Naive thymus-derived CD4-positive, alpha-beta T cell (primary cell): ENCODE results near the gene GPHA2. TPM values are rescaled to one million over a fixed set of nuclear protein-coding genes. Genes with fewer than 3 reads are reported as not detected.
A peak's percentile ranks its signal among the peaks of the same experiment; 100 is the strongest.

Source experiments
- ATAC-seq: fragments of 150-1000 bp; cut with Tn5 transposase; 2 replicates; pipeline ENCODE4 v1.10.0; 2021; ENCODE audit warnings: mild to moderate bottlenecking, moderate library complexity
- CTCF ChIA-PET: fragments of 350-600 bp; sonication (Branson Sonifier 250); formaldehyde crosslinking; loops from one replicate; lab custom pipeline; 2021; ENCODE audit warnings: antibody characterized with exemption; lab: Charles Lee
- POLR2A ChIA-PET: fragments of 350-600 bp; sonication (Branson Sonifier 250); formaldehyde crosslinking; loops from one replicate; lab custom pipeline; 2021; ENCODE audit warnings: antibody characterized with exemption, inconsistent platforms; lab: Charles Lee
- DNase-seq, 9 donors: peaks; one replicate each; pipeline versions ENCODE4 v3.0.0 to v3.0.0-alpha.2; 2020 to 2022; ENCODE audit warnings: mixed read lengths in 1 of 9
- H3K27ac ChIP-seq: one replicate; pipeline ENCODE4 v1.7.0; 2013; ENCODE audit warnings: mild to moderate bottlenecking, low read depth, low read length, moderate library complexity
- H3K27me3 ChIP-seq, 2 donors: one replicate each; pipeline ENCODE4 v1.7.0; 2013; ENCODE audit warnings: low read length in 2 of 2, mild to moderate bottlenecking in 2 of 2, moderate library complexity in 2 of 2; ENCODE audit not compliant: control insufficient read depth in 2 of 2, insufficient read depth in 2 of 2
- H3K36me3 ChIP-seq, 3 experiments: 1 replicate in 2 of 3; 2 replicates in 1 of 3; pipeline ENCODE4 v1.7.0; 2013; ENCODE audit warnings: low read length in 3 of 3, mild to moderate bottlenecking in 3 of 3, moderate library complexity in 1 of 3; ENCODE audit not compliant: insufficient read depth in 3 of 3, control insufficient read depth in 2 of 3
- H3K4me1 ChIP-seq, 2 donors: one replicate each; pipeline ENCODE4 v1.7.0; 2013; ENCODE audit warnings: low read length in 2 of 2, mild to moderate bottlenecking in 2 of 2, moderate library complexity in 1 of 2; ENCODE audit not compliant: control insufficient read depth in 2 of 2, insufficient read depth in 2 of 2
- H3K4me3 ChIP-seq: 2 replicates; pipeline ENCODE4 v1.7.0; 2013; ENCODE audit warnings: mild to moderate bottlenecking, low read length
- H3K9me3 ChIP-seq, 3 experiments: 1 replicate in 2 of 3; 2 replicates in 1 of 3; pipeline ENCODE4 v1.7.0; 2013; ENCODE audit warnings: low read length in 3 of 3; ENCODE audit not compliant: control insufficient read depth in 2 of 3
- H3K27ac Mint-ChIP-seq, 9 donors: one replicate each; pipeline ENCODE4 v1.8.0; 2020 to 2022; ENCODE audit warnings: mixed read lengths in 9 of 9, mild to moderate bottlenecking in 8 of 9, moderate library complexity in 5 of 9, inconsistent platforms in 2 of 9
- H3K27me3 Mint-ChIP-seq, 5 donors: one replicate each; pipeline ENCODE4 v1.8.0; 2021 to 2022; ENCODE audit warnings: mixed read lengths in 5 of 5, mild to moderate bottlenecking in 1 of 5
- H3K36me3 Mint-ChIP-seq, 5 donors: one replicate each; pipeline ENCODE4 v1.8.0; 2020 to 2022; ENCODE audit warnings: mixed read lengths in 5 of 5, mild to moderate bottlenecking in 3 of 5, inconsistent platforms in 1 of 5
- H3K4me1 Mint-ChIP-seq, 7 donors: one replicate each; pipeline ENCODE4 v1.8.0; 2020 to 2022; ENCODE audit warnings: mixed read lengths in 7 of 7, mild to moderate bottlenecking in 3 of 7, inconsistent platforms in 1 of 7
- H3K4me3 Mint-ChIP-seq, 10 donors: one replicate each; pipeline ENCODE4 v1.8.0; 2020 to 2022; ENCODE audit warnings: mild to moderate bottlenecking in 10 of 10, mixed read lengths in 10 of 10, moderate library complexity in 6 of 10, inconsistent platforms in 2 of 10
- H3K9me3 Mint-ChIP-seq, 11 donors: one replicate each; pipeline ENCODE4 v1.8.0; 2020 to 2022; ENCODE audit warnings: mixed read lengths in 11 of 11, mild to moderate bottlenecking in 4 of 11, inconsistent platforms in 1 of 11, moderate library complexity in 1 of 11
- intact Hi-C, 2 donors: fragments of 100-400 bp; cut with micrococcal nuclease; formaldehyde crosslinking; loops; one replicate each; pipeline ENCODE4 v1.15.1; 2023
- polyA plus RNA-seq, 2 donors: library from polyadenylated mRNA; unstranded; fragments of 300-500 nt; fragmentation: Illumina TruSeq; gene quantifications; one replicate each; pipeline ENCODE4 v1.2.3, GENCODE V29; 2021
- total RNA-seq, 6 experiments: library from RNA in 5 of 6; stranded (reverse) in 5 of 6; gene quantifications; 1 replicate in 5 of 6; 2 replicates in 1 of 6; pipeline ENCODE4 v1.2.3 and lab custom pipeline; 2021 to 2026

Gene GPHA2
- total and polyA plus RNA-seq, 7 experiments from 2014 or later, result 0.48 TPM; not detected in 6

DNA sequence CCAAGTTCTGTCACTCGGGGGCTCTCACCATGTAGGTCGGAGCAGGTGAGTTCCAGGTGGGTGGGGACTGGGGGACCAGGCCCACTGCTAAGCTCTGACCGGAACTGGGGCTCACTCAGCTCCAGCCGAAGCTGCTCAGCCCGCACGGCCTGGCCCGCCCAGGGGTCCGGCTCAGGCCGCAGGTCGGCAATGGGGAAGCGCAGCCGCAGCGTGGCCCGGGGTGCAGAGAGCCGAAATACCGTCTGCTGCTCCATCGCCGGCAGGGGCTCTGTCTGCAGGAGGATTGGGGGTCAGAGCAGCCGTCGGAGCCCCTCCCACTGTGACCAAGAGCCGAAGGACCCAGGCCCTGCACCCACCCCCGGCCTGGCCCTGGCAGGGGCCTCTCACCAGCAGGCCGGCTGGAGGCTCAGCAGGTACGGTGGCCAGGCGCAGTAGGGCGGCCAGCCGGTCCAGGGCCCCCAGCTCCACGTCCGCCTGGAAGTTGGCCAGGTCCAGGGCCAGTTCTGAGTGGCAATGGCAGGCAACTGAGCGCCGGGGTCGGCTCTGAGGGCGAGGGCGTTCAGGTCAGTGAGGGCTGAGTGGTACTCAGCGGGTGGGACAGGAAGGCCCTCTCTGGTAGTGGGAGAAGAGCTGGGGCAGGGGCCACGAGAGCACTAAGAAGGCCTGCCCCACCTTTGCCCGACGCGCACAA lies 25.9 kb downstream of the GPHA2 start:
- Histone ChIP-seq H3K27ac (no peak overlapping the region), H3K9me3 (no peaks in the 10 kb centered on the region), H3K4me1 (no peaks in the 10 kb centered on the region), H3K4me3 (no peak overlapping the region), H3K27me3 (no peaks in the 10 kb centered on the region), H3K36me3 (peaks cover 0 to 96% (median 21%) of the 10 kb centered on the region in 3 experiments)
- no peaks in the 10 kb centered on the region for H3K27me3 Mint-ChIP-seq
- intact Hi-C loops, result no loop called here
- H3K4me1 Mint-ChIP-seq, result peaks cover 0 to 5% (median 3%) of the 10 kb centered on the region in 7 donors
- ChIA-PET CTCF (interaction anchor here (0.6 kb wide), 1 partner anchor 42 kb away, joined by 4 read pairs; no protein-coding TSS in a partner anchor), POLR2A (no interaction called here)
- no peak overlapping the region for H3K27ac Mint-ChIP-seq
- H3K4me3 Mint-ChIP-seq, result no peak overlapping the region
- H3K36me3 Mint-ChIP-seq, result peaks cover 0 to 24% (median 9%) of the 10 kb centered on the region in 5 donors
- no peaks in the 10 kb centered on the region for H3K9me3 Mint-ChIP-seq
- DNase-seq (no peak), ATAC-seq (no peak)

DNA sequence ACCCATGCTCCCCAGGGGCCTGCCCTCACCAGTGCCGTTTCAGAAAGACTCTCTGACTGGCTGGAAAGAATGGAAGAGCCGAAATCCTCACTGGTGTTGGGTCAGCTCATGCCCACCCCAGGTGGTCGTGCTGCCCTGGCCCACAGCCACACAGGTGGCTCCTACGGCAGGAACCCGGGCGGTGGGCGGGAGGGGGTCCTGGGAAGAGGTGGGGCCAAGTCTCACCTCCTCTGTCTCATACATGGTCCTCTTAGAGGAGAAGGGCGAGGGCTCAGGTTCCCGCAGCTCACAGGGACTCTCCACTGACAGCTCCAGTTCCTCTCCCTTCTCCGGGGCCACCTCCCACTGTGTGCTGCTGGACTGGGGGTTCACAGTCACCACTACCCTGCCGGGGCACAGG lies 26.9 kb downstream of the GPHA2 start:
- no peak overlapping the region for H3K27ac ChIP-seq
- ChIA-PET CTCF (no interaction called here), POLR2A (no interaction called here)
- Mint-ChIP-seq H3K4me3 (no peak overlapping the region), H3K36me3 (peaks cover 0 to 24% (median 9%) of the 10 kb centered on the region in 5 donors), H3K9me3 (no peaks in the 10 kb centered on the region), H3K27ac (no peak overlapping the region), H3K27me3 (no peaks in the 10 kb centered on the region), H3K4me1 (no peaks in the 10 kb centered on the region)
- DNase-seq, result no peak
- intact Hi-C loops, result no loop called here
- no peak for ATAC-seq
- no peaks in the 10 kb centered on the region for H3K27me3 ChIP-seq
- no peaks in the 10 kb centered on the region for H3K9me3 ChIP-seq
- no peaks in the 10 kb centered on the region for H3K4me1 ChIP-seq
- peaks cover 0 to 89% (median 21%) of the 10 kb centered on the region in 3 experiments for H3K36me3 ChIP-seq
- H3K4me3 ChIP-seq, result no peak overlapping the region

GRCh38 chr11:64906314-64906635 lies 29.4 kb downstream of the GPHA2 start:
- H3K9me3 ChIP-seq, result no peaks in the 10 kb centered on the region
- H3K27ac ChIP-seq, result no peak overlapping the region
- H3K4me3 ChIP-seq, result no peak overlapping the region
- H3K36me3 Mint-ChIP-seq, result peaks cover 0 to 26% (median 4%) of the 10 kb centered on the region in 5 donors
- H3K27me3 ChIP-seq, result no peaks in the 10 kb centered on the region
- no peak for ATAC-seq
- no peak overlapping the region for H3K27ac Mint-ChIP-seq
- H3K4me1 Mint-ChIP-seq, result peaks cover 0 to 7% (median 5%) of the 10 kb centered on the region in 7 donors
- H3K9me3 Mint-ChIP-seq, result no peaks in the 10 kb centered on the region
- CTCF ChIA-PET, result no interaction called here
- H3K4me3 Mint-ChIP-seq, result no peak overlapping the region
- POLR2A ChIA-PET, result no interaction called here
- intact Hi-C loops, result no loop called here
- peaks cover 0 to 84% (median 11%) of the 10 kb centered on the region in 3 experiments for H3K36me3 ChIP-seq
- no peak for DNase-seq
- no peaks in the 10 kb centered on the region for H3K4me1 ChIP-seq
- no peaks in the 10 kb centered on the region for H3K27me3 Mint-ChIP-seq

DNA sequence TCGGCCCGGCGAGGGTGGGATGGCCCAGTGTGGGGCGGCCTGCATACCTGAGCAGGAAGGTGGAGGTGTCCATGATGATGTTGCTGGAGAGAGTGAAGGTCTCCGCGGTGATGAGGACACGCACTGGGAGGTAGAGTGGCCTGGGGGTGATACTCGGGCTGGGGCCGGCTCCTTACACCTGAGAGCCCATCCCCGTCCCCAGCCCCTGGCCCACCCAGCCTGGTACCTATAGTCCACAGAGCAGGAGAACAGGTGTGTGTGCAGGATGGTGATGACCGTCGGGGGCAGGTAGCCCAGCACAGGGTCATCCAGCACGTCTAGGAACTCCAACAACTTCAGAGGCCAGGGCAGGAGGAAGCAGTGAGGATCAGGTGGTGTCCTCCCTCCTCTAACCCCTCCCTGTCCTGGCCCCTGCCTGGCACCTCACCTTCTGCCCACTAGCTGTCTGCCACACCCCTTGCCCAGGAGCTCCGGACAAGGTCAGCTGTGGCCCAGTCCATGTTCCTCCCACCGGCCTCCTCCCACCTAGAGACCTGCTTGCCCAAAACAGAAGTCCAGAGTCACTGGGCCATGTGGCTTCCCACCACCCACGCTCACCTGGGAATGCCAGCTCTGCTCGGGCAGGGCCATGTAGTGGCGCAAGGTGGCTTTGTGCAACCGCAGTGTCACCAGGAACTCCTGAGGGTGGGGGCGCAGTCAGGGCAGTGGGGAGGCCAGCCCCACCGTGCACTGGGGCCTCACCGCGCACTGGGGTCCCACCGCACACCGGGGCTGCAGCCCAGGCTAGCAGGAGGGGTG lies 30.0 kb downstream of the GPHA2 start:
- Mint-ChIP-seq H3K4me3 (no peak overlapping the region), H3K9me3 (no peaks in the 10 kb centered on the region), H3K4me1 (peaks cover 0 to 7% (median 7%) of the 10 kb centered on the region in 7 donors), H3K36me3 (peaks cover 0 to 22% (median 4%) of the 10 kb centered on the region in 5 donors), H3K27me3 (no peaks in the 10 kb centered on the region), H3K27ac (no peak overlapping the region)
- Histone ChIP-seq H3K9me3 (no peaks in the 10 kb centered on the region), H3K4me3 (no peak overlapping the region), H3K36me3 (peaks cover 0 to 80% (median 9%) of the 10 kb centered on the region in 3 experiments), H3K27ac (no peak overlapping the region), H3K27me3 (no peaks in the 10 kb centered on the region), H3K4me1 (peaks cover under 1 to 3% of the 10 kb centered on the region in 2 donors)
- ChIA-PET CTCF (no interaction called here), POLR2A (no interaction called here)
- DNase-seq (no peak), ATAC-seq (no peak)
- intact Hi-C loops, result no loop called here

DNA sequence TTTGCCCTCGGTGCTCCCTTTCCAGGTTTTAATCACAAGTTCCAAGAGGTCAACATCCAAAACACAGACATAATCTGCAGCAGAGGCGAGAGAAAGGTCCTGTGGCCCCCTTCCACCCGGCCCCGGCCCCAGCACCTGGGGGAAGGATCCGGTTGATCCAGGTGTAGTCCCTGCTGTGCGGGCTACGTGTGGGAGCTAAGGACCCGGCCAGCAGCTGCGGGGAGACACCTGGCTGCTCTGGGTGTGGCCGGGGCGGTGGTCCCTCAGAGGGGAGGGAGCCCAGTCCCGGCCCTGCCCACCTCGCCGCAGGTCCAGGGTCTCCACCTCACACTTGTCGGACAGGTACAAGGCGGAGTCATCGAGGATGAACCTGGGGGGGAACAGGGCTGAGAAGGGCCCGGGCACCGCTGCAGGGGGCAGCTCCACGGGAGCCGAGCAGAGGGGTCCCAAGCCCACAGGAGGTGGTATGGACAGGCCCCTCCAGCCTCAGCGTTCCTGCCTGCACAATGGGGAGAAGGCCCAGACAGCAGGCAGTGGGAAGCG lies 32.3 kb downstream of the GPHA2 start:
- Mint-ChIP-seq H3K27me3 (no peaks in the 10 kb centered on the region), H3K27ac (no peak overlapping the region), H3K36me3 (peaks cover 0 to 23% (median 8%) of the 10 kb centered on the region in 5 donors), H3K9me3 (no peaks in the 10 kb centered on the region), H3K4me1 (peaks cover 3 to 19% (median 13%) of the 10 kb centered on the region in 7 donors), H3K4me3 (no peak overlapping the region)
- Histone ChIP-seq H3K9me3 (no peaks in the 10 kb centered on the region), H3K4me1 (peaks cover 7 to 8% of the 10 kb centered on the region in 2 donors), H3K4me3 (no peak overlapping the region), H3K36me3 (peaks cover 0 to 72% (median 5%) of the 10 kb centered on the region in 3 experiments), H3K27ac (no peak overlapping the region), H3K27me3 (no peaks in the 10 kb centered on the region)
- ATAC-seq (no peak), DNase-seq (no peak)
- intact Hi-C loops, result no loop called here
- ChIA-PET POLR2A (no interaction called here), CTCF (no interaction called here)

DNA sequence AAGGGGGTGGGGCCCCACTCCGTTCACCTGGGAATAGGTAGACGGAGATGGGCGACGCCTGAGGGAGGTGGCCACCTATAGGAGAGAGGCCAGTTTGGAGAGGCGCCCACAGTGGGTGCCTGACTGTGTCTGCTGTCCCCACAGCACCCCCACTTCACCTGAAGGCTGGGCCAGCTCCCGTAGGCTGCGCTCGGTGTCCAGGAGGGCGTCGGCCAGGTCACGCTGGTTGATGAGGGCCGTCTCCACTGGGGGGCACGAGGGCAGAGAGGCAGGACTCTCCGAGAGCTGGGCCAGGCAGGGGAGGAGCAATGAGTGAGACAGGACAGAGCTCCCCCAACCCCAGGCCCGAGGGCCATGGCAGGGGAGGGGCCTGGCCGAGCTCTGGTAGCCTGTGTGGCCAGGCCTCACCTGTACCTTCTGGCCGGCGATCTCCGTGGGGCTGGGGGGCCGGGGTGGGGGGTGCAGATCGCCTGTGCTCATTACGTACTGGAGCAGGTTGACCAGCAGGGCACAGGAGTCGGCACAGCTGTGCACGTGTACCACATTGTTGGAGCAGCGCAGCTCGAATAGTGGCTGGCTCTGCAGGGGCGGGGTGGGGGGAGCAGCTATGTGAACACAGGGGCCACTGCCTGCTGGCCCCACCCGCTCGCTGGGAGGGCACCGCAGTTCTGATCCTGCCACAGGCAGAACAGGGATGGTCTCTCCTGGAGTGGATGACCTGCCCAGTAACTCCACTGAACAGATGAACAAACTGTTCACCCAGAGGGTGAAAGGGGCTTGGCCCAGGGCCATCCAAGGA lies 33.4 kb downstream of the GPHA2 start:
- Histone ChIP-seq H3K27ac (no peak overlapping the region), H3K27me3 (no peaks in the 10 kb centered on the region), H3K9me3 (no peaks in the 10 kb centered on the region), H3K36me3 (peaks cover 0 to 72% (median 5%) of the 10 kb centered on the region in 3 experiments), H3K4me1 (peaks cover 7 to 8% of the 10 kb centered on the region in 2 donors), H3K4me3 (no peak overlapping the region)
- intact Hi-C loops, result no loop called here
- no peaks in the 10 kb centered on the region for H3K9me3 Mint-ChIP-seq
- ATAC-seq (no peak), DNase-seq (no peak)
- H3K4me1 Mint-ChIP-seq, result peaks cover 3 to 19% (median 13%) of the 10 kb centered on the region in 7 donors
- no peak overlapping the region for H3K4me3 Mint-ChIP-seq
- H3K36me3 Mint-ChIP-seq, result peaks cover 0 to 18% (median 4%) of the 10 kb centered on the region in 5 donors
- ChIA-PET CTCF (no interaction called here), POLR2A (no interaction called here)
- H3K27me3 Mint-ChIP-seq, result no peaks in the 10 kb centered on the region
- H3K27ac Mint-ChIP-seq, result peak overlapping the region in 3 of 9 donors; percentile 40 to 57 (median 57)
